NCI-H2196 treated with DMSO at 0.1 percent for 48 hours (cell line): ENCODE results near the gene FHL1.
"Not testable (repeated sequence)": the region's sequence is repeated elsewhere in the genome, so short reads cannot be mapped to it uniquely, and the experiment has no call there.

Experiments
- DNase-seq: peaks from one replicate; lab custom pipeline; 2025; ENCODE audit not compliant: unreplicated experiment; lab: John Stamatoyannopoulos, UW

FHL1 gene

GRCh38 chrX:136206916-136207315, 59.6 kb downstream of the FHL1 start:
- DNase-seq: no peak

GRCh38 chrX:136207546-136207945, 60.2 kb downstream of the FHL1 start:
- no peak for DNase-seq

GRCh38 chrX:136209016-136209738, 61.8 kb downstream of the FHL1 start:
- no peak for DNase-seq

GRCh38 chrX:136209751-136210150, 62.4 kb downstream of the FHL1 start:
- DNase-seq: no peak

- no peak for DNase-seq
These were observed 62.9 kb downstream of the FHL1 start for GRCh38 chrX:136210243-136210642.

- DNase-seq: no peak
These were observed 63.5 kb downstream of the FHL1 start for GRCh38 chrX:136210806-136211205.

- no peak for DNase-seq
These were observed 64.6 kb downstream of the FHL1 start for GRCh38 chrX:136211766-136212556.

DNA sequence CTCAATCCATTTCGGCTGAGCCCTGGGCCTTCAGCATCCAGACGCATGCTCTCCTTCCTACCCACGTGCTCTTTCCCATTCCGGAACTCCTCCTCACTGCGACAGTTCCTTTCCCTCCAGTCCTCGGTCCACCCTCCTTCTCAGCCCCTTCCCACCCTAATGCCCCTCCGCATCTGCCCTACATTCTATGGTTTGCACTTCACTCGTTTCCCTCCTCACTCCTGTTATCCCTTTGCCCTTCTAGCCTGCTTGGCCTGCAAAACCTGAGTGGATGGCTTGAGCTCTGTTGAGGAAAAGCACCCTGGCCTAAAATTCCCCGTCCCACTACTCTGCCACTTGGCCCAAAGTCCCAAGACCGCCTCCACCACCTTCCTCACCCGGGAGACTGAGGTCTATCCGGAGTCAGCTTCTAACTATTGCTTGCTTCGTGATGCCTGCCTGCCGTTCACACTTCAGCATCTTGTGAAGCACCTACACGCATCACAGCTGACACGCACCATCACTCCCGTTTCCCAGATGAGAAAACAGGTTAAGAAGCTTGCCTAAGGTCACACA, 65.3 kb downstream of the FHL1 start:
- no peak for DNase-seq

DNA sequence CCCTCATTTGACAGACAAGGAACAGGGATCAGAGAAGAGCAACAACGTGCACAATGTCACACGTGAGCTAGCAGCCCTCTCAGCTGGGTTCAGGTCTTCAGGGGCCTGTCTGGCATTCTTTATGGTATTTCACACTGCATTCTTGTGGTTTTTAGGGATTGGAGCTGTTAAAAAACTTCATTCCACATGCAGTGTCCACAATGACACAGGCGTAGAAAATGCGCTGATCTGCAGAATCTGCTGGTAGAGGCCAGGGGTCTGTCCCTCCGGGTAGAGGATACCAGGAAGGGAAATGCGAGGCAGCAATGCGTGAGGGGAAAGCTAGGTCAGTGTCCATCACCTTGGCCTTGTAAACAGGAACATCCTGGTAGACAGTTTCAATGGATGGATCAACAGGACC, 67.2 kb downstream of the FHL1 start:
- DNase-seq: no peak

DNA sequence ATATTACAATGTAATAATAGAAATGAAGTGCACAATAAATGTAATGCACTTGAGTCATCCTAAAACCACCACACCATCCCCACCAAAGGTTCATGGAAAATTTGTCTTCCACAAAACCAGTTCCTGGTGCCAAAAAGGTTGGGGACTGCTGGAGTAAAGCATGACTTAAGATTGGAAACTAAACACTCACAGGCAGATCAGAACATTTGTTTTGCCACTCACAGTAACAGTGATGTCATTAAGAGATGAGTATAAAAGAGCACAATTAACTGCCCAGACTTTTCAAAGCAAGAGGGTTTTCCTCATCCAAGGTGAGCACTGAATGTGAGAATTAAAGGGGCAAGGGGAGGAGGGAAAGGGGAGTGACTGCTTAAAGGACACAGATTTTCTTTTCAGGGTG, 68.2 kb downstream of the FHL1 start:
- DNase-seq: no peak

DNA sequence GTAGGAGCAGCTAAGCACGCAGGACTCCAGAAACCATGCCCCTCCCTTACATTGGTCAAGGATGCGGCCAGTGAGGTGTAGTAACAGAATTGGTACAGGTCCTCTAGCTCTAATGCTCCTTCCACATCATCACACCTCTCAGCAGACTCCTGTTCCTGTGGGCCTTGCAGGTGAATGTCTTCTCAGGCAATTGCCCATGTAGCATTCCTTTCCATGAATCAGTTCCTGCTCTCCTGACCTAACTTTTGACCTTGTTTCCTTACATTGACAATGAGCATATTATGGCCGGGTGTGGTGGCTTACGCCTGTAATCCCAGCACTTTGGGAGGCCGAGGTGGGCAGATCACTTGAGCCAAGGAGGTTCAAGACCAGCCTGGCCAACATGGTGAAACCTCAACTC, 72.6 kb downstream of the FHL1 start:
- no peak for DNase-seq

DNA sequence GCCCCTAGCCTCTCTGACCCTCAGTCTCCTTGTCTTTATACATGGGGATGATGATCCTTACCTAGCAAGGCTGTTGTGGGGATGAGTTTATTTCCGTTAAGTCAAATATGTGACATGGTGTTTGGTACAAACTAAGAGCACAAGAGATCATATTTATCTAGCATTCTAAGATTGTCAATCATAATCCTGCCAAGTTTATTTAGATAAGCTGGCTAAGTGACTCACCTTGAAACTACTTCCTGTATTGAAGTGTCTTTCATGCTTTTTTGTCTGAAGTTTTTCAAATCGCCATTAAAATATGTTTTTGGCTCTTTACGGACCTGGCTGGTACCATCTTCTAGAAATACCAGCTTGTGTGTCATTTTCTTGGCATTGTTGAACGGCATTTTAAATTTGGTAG, 73.2 kb downstream of the FHL1 start:
- no peak for DNase-seq

DNA sequence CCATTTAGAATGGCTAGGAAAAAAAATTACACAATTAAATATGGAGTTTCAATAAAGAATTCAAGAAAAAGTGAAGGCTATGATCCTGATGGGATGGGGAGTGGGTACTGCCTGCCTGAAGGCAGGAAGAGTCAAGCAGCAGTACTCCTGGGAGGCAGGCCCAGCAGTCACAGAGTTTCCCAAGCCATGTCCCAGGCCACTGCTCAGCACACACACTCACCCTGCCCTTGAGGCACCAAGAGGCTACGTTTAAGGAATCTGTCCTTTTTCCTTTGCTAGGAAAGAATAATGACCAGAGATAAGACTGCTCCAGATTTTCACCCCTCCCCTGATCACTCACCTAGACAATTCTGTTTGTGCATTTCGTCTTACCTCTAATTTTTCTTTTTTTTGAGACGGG, 73.6 kb downstream of the FHL1 start:
- DNase-seq: no peak

- DNase-seq: no peak
These were observed 74.6 kb downstream of the FHL1 start for GRCh38 chrX:136221851-136222513.

- no peak for DNase-seq
These were observed 79.7 kb downstream of the FHL1 start for GRCh38 chrX:136227074-136227473.

GRCh38 chrX:136227948-136228838, 80.9 kb downstream of the FHL1 start:
- no peak for DNase-seq

GRCh38 chrX:136228839-136229207, 81.5 kb downstream of the FHL1 start:
- DNase-seq: no peak

- DNase-seq: no peak
These were observed 89.7 kb downstream of the FHL1 start for GRCh38 chrX:136237074-136237473.

DNA sequence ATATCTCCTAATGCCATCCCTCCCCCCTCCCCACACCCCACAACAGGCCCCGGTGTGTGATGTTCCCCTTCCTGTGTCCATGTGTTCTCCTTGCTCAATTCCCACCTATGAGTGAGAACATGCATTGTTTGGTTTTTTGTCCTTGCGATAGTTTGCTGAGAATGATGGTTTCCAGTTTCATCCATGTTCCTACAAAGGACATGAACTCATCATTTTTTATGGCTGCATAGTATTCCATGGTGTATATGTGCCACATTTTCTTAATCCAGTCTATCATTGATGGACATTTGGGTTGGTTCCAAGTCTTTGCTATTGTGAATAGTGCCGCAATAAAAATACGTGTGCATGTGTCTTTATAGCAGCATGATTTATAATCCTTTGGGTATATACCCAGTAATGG, 90.5 kb downstream of the FHL1 start:
- DNase-seq: not testable (repeated sequence)

GRCh38 chrX:136246201-136246600, 98.9 kb downstream of the FHL1 start:
- no peak for DNase-seq
